GM19372 (cell line): ENCODE results near the gene EFNB2.
A peak's percentile ranks its signal among the peaks of the same experiment; 100 is the strongest.

Source experiments
- ATAC-seq: cut with Tn5 transposase; IDR thresholded peaks from one replicate; pipeline ENCODE4 v1.9.1; 2021; ENCODE audit warnings: mild to moderate bottlenecking, low read depth, moderate library complexity; ENCODE audit not compliant: unreplicated experiment

Gene EFNB2, protein sequence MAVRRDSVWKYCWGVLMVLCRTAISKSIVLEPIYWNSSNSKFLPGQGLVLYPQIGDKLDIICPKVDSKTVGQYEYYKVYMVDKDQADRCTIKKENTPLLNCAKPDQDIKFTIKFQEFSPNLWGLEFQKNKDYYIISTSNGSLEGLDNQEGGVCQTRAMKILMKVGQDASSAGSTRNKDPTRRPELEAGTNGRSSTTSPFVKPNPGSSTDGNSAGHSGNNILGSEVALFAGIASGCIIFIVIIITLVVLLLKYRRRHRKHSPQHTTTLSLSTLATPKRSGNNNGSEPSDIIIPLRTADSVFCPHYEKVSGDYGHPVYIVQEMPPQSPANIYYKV

DNA sequence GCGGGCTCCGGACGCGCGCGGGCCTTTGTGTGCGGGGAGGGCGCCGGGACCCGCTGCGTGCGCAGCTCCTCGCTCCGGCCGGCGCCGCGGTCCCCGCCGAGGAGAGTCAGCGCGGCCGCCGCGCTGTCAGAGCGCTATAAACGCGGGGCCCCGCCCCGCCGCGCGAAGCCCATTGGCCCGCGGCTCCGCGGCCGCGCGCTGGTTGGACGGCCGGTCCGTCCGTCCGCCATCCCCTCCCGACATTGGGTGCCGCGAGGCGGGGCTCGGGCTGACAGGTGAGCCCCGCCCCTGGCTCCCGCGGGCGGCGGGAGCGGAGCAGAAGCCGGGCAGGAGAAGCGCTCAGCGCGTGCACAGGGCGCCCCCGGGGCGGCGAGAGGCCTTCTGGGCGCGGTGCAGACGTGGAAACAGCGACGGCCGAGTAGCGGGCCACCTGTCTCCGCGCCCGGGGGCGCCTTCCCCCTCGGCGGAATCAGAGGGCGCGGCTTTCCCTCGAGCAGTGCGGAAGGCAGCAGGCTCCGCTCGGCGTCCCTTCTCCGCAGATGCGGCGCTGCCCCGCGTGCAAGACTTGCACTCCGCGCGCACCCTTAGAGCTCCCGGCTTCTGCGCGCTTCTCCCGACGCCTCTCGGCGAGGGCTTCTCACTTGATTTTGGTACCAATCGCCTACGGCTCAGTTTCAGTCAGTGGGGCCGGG lies at the start of gene EFNB2:
EFNB2 (minus strand) TSS at position 111 of the 692 bp plus-strand sequence. CDS start 698 bp downstream, outside the sequence.
- ATAC-seq: peak; percentile 88

DNA sequence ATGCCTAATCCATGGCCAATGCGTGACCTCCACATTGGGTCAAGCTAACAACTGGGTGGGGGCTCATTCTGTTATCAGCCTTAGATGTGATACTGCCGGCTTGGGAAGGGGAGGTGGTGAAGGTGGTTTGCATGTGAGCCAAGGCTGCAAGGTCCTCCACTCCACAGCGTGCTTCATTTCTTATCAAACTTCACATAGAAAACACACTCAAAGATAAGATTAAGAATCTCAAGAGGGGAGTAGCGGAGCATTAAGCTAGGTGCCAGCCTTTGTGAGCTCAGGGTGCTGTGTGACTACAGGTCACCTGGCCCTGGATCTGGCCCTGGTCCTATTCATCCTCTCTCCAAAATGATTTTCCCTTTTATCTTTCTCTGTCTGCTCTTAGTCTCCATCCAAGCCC lies 45.8 kb upstream of the EFNB2 start:
- no peak for ATAC-seq

DNA sequence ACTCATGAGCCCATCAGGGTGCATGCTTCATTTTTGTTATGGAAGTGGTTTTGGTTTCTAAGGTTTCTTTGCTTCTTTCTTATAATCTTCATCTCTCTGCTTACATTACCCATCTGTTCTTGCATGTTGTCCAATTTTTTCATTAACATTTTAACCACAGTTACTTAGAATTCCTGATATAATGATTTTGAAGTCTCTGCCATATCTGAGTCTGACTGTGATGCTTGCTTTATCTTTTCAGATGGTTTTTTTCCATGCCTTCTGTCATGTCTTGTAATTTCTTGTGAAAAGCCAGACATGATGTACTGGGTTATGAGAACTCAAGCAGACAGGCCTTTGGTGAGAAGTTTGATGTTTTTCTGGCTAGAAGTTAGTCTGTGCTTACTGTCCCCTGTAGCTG lies 40.4 kb upstream of the EFNB2 start:
- no peak for ATAC-seq

DNA sequence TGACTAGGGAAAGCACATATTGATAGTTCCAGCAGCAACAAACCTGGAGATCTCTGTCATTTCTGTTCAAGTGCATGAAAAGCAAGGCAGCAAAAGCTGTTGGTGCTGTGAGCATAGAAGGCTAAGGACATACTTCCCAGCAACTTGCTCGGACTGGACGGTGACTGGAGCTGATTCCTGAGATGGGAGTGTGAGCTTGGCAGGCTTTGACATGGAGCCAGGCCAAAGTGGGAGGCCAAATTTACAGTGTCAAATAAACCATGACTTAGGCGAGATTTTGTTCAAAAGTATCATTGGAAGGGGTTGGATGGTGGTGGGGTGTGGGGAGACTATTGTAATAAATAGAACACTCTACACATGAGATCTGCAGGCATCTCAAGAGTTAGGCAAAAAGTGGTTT lies 38.4 kb upstream of the EFNB2 start:
- no peak for ATAC-seq

DNA sequence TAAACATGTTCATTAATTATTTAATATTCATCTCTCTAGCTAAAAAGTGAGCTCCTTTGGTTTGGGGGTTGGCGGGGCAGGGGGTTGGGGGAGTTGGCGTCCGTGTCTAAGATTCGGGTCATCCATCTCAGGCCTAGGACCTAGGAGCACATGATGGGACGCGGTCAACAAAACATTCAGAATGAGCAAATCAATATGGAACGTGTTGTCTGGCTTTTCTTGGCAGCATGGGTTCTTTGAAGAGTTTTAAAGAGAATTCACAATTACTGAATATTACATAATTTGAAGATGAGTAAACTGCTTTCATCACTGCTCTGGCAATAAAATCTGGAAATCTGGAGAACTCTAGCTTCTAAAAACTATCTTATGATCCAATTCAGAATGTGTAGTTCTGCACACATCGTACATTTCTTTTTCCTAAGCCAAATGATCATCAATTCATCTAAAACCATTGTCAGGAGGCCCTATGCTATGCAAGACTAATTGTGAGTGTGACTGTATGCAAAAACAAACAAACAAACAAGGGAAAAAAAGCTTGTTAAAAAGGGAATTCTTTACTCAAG lies 37.9 kb upstream of the EFNB2 start:
- no peak for ATAC-seq

DNA sequence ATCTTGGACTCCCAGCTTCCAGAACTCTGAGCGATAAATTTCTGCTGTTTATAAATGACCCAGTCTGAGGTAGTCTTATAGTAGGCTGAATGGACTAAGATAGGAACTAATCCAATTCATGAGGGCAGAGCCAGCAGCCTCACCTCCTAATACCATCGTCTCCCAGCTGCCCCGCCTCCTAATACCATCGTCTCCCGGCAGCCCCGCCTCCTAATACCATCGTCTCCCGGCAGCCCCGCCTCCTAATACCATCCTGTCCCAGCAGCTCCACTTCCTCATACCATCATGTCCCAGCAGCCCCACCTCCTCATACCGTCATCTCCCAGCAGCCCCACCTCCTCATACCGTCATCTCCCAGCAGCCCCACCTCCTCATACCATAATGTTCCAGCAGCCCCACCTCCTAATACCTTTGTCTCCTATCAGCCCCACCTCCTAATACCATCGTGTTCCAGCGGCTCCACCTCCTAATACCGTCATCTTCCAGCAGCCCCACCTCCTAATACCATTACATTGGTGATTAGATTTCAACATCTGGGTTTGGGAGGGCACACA lies 34.9 kb upstream of the EFNB2 start:
- no peak for ATAC-seq

DNA sequence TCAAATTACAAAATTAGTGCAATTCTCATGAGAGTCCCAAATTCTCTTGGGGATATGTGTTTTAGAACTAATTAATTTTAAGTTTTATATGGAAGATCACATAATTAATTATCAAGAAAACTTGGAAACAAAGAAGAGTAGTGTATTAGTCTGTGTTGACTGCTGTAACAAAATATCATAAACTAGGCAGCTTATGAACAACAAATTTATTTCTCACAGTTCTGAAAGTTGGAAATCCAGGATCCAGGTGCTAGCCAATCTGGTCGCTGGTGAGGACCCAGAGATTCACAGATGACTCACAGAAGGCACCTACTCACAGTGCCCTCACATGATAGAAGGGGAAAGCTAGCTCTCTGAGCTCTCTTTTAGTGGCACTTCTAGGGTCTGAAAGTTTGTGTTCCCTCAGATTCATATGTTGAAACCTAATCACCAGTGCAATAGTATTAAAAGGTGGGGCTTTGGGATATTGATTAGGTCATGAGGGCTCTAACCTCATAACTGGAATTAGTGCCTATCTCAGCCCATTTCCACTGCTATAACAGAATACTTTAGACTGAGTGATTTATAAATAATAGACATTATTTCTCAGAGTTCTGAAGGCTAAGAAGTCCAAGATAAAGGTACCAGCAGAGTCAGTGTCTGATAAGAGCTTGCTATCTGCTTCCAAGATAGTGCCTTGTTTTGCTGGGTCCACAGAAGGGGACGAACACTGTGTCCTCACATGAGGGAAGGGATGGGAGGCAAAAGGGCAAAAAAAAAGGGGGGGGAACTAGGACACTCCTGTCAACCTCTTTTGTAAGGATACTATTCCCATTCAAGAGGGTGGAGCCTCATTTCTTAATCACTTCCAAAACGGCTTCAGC lies 34.0 kb upstream of the EFNB2 start:
- no peak for ATAC-seq

DNA sequence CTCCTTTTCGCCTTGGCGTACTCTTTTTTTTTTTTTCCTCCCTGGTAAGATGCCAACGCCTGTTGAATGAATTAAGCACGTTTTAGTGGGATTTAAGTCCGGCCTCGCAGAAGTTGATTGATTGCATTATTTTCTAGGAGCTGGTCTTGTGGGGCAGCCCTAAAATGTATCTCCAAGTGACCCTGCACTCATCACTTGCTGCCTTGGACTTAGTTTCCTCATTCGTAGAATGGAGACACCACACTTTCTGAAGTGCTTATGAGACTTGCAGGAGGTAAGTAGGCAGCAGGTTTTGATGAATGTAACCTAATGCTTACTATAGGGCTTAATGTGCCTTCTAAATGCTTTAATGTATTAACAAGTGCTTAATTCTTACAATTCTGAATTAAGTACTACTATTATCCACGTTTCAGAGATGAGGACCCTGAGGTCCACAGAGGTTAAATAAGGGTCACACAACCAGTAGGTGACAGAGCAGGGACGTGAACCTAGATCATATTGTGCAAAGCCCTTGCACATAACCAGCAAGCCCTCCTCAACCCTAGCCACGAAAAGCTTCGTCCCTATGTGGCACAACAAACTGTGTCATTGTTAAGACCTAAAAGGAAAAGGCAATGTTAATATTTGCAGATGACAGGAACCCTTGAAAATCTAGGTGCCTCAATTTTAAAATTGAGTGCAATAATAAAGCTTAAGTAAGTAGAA lies 33.0 kb upstream of the EFNB2 start:
- ATAC-seq: peak; percentile 36

DNA sequence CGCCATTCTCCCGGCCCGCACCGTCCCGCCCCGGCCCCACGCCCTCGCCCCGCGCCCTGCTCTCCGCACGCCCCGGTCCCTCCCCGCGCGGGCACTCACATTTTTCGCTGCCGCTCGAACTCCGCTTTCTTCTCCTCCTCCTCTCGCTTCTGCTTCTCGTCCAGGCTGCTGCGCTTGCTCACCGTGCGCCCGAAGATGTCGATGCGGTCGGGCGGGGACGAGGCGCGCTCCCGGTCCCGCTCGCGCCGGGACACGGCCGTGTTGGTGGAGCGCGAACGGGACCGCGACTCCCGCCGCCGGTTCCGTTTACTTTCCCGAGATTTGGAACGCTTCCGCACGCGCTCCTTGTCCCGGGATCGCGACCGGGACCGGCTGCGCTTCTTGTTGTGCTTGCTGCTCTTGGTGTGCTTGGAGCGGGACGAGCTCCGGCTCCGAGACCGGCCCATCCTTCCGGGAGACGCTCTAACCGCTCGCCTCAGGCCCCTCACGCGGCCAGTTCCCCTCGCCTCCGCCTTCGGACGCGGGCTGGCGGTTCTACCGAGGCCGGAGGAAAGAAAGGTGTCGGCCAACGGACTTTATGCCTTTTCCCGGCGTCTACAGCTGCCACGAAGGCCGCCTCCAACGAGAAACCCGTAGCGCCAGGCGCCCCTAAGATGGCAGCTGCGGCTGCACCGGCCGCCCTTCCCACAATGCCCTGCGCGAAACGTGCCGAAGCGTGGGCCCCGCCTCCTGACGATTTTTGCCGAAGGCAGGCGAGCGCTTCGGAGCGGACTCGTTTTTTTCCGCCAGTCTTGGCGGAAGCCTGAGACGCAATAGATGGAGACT lies 32.2 kb upstream of the EFNB2 start, which contains the start of gene ARGLU1:
ARGLU1 (minus strand) TSS at position 664 of the 825 bp plus-strand sequence; CDS start at position 446, 218 bp downstream.
- peak; percentile 59 for ATAC-seq

DNA sequence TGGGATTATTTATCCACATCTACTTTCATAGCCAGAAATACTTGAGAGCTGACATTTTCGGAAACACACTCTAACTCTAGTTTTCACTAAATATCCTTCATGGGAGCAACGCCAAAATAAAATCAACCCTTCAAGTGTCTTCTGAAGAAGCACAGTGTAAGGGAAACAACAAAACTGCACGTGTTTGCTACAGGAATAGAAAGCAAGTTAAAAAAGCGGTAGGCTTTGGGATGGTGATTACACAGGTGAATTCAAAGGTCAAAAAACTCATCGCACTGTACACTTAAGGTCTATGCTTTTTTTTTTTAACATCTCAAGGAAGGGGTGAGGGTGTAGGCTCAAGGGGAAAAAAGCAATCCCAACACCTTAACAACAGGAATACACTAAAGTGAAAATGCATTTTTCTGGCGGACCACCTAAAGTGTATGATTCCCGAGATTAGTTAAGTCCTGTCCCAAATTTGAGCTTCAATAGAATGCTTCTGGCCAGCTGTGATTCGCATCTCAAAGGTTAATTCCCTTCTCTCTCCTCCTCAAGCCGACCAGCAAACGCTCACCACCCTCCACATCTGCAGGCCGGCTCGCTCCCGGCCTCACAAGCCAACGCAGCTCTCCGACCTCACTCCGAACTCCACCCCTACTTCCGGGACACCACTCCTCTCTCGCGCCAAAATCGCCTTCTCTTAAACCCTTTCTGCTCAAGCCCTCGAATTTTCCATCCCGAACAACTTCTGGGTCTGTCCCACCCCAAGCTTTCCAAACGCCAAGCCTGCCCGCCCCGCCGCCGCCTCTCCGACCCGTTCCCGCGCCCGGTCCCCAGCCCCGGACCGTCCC lies 31.4 kb upstream of the EFNB2 start:
- peak; percentile 35 for ATAC-seq

DNA sequence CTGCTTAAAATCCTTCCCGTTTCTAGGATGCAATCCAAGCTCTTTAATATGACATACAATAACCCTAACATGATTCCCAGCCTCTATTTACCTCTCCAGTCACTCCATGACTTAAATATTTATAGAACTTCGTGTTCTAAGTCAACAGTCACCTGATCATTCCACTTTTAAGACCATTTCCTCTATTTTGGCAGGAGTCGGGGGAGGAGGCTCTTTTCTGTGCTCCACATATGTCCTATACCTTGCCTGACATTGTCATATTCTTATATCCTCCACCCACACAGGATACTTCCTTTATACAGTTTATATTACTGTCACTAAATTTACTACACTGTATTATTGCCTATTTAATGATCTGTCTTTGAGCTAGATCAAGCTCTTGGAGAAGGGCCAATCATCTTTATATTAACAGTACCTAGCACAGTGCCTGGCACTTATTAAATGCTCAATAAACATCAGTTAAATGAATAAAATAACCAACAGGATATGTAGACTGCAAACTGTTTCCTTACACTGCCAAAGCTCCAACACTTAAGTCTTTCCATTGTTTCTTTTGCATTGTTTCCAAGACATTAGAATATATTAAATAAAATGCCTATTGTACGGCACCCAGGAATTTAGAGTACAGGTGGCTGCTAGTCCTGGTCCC lies 29.8 kb upstream of the EFNB2 start:
- no peak for ATAC-seq

DNA sequence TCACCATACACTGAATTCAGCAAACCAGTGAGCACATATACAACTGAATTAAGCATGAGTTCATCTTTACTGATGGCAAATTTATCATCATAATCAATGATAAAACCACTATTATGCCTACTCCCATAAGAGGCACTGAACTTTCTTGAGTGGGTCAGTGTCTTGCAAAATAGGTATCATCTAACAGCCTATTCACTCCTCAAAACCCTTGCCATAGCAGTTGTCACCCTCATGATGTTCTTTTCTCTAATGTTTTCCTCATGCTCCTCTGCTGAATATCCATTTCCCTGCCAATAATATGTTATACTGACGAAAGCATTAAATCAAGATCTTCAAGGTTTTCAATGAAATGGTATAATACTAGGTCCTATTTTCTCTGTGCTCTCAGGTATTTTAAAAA lies 26.8 kb upstream of the EFNB2 start:
- ATAC-seq: no peak

DNA sequence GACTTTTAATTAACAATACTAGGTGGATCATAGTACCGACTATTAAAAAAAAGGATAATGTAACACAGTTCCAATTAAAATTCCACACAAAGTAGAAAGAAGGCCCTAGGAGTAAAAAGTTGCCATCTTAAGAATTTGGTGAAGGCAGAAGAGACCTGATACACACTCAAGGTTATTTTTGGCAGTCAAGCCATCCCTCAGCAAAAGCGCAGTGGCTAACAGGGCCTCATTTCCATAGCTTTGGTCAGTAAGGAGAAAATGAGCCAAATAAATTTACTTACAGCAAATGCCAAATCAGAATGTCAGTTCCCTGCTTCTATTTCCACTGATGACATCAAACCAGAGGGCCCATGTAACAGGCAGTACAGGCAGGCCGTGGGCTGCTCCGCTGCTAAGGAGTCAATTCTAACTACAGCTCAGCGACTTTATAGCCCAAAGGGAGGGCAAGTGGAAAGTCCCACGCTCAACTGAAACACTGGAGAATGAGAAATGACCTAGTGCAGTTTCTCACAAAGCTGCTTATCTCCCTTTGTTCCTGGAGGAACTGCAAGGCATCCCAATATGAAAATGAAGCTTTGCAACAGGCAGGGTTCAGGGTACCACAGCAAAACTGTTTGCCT lies 26.2 kb upstream of the EFNB2 start:
- ATAC-seq: peak; percentile 83

DNA sequence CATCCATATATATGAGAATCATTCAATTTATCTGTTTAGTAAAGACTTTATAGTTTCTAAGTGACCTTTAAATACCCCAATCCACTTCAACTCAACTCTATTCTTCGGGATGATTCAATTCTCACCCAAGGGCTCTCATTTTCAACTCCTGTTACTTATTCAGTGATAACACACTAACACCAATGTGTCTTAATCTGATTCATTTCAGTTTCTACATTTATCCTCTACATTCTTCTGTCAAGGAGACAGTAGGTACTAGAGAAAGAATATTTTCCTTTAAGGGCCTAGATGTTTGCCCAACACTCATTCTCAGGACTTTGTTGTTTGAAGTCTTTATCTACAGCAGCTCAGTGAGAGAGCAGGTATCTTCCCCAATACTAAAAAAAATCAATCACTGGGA lies 25.4 kb upstream of the EFNB2 start:
- no peak for ATAC-seq

DNA sequence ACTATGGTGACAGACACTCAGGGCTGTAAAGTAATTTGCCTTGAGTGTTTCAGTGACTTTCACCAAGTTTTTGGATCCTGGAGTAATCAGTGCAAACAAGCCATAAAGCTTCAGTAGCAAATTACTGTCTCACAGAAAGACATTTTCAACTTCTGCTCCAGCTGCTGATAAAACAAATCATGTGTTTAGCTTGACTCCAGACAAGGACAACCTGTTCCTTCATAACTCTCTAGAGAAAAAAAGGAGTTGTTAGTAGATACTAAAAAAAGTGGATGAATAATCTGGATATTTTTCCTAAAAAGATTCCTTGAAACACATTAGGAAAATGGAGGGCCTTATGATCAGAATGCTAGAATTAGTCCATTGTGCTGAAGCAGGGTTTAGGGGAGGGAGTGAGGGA lies 23.1 kb upstream of the EFNB2 start:
- ATAC-seq: no peak

DNA sequence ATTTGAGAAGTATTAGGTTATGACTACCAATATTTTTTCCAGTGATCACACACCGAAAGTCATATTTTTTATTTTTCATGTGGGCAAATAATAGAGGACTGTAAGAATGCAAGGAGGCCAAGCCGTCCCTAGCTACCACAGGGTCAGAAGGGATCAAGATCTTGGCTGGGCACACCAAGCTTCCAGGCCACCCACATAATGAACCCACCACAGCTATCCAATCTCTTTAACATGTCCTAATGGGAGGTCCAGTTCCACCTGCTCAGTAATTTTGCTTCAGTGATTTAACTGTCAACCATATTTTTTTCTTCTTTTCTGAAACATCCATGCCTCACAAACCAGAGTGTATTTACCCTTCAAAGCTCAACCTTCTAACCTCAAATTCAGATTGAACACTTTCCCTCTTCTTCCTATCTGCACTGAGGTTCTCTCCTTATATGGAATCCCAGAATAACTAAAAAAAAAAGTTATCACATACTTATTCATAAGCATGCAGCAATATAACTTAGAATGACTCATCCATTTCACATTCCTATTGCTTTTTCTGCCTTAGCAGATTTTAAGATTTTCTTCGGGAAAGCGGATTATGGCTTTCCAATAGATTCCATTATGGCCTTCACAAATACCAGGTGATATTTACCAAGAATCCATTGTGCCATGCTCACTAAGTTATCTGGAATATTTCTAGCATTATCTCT lies 20.3 kb upstream of the EFNB2 start:
- no peak for ATAC-seq

DNA sequence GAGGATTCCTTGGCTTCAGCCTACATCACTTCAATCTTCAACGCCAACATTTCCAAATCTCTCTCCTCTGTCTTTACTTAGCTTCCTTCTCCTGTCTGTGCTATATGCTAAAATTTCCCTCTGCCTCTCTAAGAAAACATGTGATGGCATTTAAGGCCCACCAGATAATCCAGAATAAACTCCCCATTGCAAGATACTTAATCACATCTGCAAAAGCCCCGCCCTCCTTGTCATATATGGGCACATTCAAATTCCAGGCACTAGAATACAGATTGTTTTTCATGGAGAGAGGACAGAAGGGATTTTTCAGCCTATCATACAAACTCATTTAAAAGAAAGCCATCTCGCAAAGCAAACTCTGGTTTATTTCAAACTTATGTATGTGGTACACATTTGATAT lies 16.3 kb upstream of the EFNB2 start:
- no peak for ATAC-seq
